Activated CD4-positive, CD25-positive, alpha-beta regulatory T cell treated with anti-CD3 and anti-CD28 coated beads, Interleukin-2, amount 50 U/mL, for 16 hours (primary cell): ENCODE data around the gene IFI16.
"Not testable (repeated sequence)": the region's sequence is repeated elsewhere in the genome, so short reads cannot be mapped to it uniquely, and the experiment has no call there.

Experiments
- DNase-seq: peaks from one replicate; pipeline ENCODE4 v3.0.0-alpha.2; 2020; ENCODE audit warnings: low read depth, low spot score

The IFI16 gene

DNA sequence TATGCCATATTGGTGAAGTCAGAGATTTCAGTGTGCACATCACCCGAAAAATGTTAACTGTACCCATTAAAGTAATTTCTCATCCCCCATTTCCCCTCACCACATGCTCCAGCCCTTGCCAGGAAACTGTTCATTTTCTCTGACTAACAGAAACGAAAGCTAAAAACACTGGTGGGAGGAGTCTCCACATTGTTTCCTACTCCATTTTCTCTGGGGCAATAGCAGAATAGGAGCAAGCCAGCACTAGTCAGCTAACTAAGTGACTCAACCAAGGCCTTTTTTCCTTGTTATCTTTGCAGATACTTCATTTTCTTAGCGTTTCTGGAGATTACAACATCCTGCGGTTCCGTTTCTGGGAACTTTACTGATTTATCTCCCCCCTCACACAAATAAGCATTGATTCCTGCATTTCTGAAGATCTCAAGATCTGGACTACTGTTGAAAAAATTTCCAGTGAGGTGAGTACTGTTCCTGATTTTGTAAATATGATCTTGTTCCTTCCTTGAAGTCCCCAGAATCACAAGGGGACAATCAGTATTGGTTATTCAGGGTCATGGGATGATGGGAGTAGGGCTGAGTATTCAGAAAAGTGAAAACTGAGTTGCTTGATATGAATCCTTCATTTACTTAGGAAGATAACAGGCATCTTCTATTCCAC is at the start of gene IFI16:
Gene IFI16, plus strand, starts transcription at position 204 of the 658 bp plus-strand sequence. CDS start 4,774 bp downstream, outside the sequence.
- peak; percentile 46 for DNase-seq

DNA sequence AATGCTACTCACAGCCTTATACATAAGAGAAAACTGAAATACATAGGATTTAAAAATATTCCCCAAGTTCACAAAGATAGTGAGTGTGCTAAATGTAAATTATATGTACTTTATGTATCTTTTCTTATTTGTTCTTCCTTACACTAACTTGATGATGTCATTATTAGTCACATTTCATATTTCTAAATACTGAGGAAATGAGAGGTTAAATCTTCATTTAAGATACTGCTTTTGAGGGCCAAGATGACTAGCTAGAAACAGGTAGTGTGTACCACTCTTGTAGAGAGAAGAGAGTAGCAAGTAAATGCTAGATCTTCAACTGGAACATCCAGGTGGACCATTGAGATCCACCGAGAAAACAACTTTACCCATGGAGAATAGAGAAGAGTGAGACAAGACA is 48.5 kb upstream of the IFI16 start:
- no peak for DNase-seq

DNA sequence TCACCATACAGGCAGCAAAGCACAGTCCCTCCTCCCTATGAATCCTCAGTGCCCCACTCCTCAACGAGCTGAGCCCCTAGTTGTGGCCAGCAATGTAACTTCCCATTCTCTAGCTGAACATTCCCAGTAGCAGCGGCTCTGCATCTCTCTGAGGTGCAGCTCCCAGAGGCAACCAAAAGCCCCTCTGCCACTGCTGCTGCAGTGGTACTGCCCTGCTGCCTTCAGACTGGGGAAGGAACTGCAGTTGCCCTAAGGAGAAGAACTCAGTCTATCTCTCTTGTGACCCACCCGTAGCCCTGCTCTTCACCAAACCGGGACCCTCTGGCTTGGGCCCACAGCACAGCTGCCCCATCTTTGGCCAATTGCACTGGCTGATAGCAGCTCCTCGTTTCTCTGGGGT is 46.7 kb upstream of the IFI16 start:
- no peak for DNase-seq

DNA sequence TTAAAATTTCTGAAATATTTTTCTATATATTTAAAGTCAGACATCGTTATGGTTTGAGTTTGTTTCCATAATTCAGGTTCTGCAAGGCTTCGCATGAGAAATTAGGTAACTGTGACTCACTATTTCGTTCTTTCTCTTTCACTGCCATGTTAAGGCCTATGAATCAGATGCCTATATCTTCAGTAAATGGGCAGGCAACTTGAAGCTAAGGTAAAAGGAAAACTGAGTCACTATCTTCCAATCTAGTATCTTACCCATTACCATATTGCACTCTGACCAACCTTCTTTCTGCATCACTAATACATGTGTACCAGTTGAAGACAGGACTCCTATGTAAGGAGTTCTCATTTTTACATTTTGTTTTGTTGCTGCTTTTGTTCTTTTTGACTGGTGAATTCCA is 40.5 kb upstream of the IFI16 start:
- DNase-seq, result no peak

DNA sequence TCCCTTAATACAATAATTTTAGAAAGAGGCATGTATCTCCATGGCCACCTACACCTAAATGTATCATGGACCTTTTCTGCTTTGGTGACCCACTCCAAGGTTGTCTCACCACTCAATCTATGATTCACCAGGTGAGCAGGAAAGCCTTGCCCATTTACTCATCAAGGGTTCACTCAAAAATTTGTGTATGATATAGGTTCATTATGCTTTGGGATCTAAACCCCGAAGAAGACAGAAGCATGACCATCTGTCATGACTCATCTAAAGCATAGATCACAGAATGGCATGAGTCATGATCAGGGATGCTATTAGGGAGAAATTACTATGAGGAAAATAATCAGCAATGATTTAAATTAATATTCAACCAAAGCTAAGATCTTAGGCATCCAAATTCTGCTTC is 39.9 kb upstream of the IFI16 start:
- no peak for DNase-seq

DNA sequence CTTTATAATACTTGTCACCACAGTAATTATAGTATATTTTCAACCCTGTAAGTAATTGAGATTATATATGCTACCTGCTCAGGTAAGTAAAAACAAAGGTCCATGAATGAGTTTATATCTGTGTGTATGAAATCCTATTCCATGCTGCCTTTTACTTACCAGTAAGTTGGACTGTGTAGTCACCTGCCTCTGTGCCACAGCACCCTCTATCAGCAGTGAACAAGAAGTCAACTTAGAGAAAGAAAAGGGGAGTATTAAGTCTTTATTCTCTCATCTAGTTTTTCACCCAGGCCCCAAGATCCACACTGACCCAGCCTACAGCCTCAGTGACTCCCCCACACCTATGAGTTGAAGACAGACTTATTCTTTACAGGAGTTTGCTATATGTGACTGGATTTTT is 36.9 kb upstream of the IFI16 start:
- DNase-seq, result no peak

DNA sequence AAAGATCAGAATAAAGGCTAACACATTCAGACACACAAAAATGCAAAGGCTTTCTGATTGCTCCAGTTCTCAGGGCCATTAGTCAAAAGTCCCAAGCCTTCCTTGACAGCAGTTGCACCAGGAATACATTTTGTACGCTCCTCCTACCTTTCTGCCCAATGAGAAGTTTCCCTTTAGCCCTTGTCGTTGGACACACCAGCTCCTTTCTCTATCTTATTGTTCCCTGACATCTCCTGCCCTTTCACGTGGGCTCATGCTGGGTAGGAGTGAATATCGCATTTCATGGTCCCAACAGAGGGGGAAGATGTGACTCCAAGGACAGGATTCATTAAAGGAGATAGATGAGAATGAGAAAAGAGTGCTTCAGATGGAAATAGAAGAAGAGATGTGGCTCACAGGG is 33.5 kb upstream of the IFI16 start:
- no peak for DNase-seq

DNA sequence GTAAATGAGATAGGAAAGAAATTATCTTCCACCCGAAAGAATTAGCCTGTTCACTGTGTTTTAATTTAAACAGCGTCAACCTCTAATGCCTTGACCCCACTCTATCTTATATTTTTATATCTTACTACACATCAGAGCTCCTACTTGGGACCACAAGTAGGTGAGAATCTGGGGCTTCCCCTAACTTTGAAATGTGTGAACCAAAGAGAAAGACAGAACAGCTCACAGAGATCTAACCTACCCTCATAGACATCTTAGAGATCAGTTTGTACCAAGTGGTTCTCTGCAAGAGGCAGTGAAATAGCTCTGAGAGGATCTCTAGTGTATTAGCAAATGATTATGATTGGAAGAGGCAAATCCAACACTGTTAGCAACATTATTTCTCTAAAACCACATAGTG is 31.0 kb upstream of the IFI16 start:
- no peak for DNase-seq

DNA sequence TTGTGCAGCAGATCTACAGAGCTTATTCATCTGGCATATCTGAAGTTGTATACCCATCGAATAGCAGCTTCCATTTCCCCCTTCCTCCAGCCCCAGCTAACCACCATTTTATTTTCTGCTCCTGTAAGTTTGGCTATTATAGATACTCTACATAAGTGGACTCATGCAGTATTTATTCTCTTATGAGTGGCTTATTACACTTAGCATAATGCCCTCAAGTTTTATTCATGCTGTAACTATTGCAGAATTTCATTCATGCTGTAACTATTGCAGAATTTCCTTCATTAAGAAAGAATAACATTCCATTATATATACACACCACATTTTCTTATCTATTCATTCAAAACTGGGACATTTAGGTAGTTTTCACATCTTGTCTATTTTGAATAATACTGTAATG is 30.5 kb upstream of the IFI16 start:
- no peak for DNase-seq

DNA sequence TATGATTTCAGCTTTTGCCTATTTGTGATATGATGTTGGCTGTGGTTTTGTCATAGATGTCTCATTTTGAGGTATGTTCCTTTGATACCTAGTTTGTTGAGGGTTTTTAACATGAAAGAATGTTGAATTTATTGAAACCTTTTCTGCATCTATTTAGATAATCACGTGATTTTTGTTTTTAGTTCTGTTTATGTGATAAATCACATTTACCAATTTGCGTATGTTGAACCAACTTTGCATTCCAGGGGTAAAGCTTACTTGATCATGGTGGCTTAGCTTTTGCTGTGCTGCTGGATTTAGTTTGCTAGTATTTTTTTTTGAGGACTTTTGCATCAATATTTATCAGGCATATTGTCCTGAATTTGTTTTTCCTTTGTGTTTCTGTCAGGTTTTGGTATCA is 26.5 kb upstream of the IFI16 start:
- DNase-seq, result no peak

DNA sequence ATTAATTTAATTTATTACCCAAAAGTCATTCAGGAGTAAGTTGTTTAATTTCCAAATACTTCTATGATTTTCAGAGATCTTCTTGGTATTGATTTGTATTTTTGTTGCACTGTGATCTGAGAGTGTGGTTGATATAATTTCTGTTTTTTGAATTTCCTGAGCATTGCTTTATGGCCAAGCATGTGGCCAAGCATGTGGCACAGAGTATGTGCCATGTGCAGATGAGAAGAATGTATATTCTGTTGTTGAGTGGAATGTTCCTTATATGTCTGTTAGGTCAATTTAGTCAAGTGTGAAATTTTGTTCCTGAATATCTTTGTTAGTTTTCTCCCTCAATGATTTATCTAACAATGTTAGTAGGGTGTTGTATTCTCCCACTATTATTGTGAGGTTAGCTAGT is 25.3 kb upstream of the IFI16 start:
- DNase-seq, result no peak

DNA sequence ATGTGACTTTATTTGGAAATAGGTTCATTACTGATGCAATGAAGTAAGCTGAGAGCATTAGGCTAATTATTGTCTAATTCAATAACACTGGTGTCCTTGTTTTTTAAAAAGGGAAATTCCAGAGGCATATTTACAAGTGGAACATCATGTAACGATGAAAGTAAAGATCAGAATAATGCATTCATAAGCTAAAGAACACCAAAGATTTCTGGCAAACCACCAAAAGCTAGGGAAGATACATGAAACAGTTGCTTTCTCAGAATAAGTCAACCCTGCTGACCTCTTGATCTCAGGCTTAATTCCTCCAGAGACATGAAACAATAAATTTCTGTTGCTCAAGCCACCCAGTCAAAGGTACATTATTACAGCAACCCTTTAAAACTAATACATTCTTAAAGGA is 20.3 kb upstream of the IFI16 start:
- DNase-seq, result no peak

DNA sequence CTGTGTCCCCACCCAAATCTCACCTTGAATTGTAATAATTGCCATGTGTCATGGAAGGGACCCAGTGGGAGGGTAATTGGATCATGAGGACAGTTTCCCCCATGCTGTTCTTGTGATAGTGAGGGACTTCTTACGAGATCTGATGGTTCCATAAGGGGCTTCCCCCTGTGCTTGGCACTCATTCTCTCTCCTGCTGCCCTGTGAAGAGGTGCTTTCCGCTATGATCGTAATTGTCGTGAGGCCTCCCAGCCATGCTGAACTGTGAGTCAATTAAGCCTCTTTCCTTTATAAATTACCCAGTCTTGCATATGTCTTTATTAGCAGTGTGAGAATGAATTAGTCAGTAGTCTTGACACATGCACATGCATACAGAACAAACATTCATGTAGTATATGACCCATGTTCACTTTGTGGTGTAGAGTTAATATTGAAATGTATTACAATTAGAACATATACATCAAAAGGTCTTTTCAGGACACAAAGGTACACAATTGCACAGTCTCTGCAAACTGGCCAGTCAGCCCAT is 16.9 kb upstream of the IFI16 start:
- DNase-seq, result no peak

DNA sequence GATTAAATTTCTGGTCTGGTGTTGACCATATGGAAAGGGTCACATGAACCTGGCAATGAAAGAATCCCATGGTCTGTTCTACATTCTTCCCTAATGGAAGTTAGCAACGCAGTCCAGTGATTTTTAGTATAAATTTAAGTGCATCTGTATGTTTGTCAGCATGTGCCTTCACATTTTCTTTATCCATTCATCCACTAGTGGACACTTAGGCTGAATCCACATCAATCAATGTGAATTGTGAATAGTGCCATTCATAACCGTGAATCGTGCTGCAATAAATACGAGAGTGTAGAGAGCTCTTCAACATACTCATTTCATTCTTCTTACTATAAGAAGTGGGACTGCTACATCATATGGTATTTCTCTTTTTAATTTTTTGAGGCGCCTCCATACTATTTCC is 12.7 kb upstream of the IFI16 start:
- DNase-seq, result no peak

DNA sequence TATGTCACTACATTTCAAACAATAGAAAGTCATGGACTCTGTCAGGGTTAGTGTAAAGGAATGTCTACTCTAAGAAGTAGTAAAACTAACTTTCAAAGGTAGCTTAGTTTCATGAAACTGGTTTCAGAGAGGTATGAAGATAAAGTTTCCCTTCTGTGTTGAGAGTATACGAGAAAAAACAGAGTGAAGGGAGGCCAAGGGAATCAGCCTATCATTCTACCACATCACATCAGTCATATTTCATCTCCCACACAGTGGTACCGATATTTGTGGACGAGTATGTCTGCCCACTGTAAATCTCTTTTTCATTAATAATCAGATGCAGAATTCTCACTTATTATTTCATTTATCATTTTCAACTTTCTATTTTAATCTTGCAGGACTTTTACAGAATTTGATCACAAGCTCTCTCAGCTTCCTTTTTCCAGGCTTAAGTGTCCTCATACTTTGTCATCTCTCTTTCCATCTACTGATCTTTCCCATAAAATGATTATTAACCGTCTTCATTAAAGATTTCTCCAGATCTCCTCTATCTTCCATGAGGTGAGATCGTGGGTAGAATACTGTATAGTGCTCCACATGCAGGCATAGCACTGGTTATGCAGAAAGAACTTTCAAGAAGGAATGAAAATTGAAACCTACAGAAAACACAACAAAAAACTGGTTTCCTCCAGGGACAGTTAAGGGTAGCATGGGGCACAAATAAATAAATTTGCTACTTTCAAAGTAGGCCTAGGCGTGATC is 11.5 kb upstream of the IFI16 start:
- no peak for DNase-seq

DNA sequence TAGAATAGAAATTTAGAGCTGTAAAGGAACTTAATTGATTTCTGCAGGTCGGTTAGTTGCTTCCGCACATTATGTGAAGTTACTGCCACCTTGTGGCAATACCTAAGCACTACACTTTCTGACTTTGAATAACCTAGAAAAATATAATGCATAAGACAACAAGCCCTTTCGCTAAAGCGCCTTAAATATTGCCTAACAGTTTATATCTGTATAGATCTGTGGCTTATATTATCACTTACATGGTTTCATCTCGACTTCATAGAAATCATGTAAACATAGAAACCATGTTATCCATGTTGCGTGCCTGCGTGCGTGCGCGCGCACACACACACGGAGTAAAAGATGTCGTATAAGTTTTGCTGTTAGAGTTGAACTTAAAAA is 10.9 kb upstream of the IFI16 start:
- DNase-seq, result no peak

DNA sequence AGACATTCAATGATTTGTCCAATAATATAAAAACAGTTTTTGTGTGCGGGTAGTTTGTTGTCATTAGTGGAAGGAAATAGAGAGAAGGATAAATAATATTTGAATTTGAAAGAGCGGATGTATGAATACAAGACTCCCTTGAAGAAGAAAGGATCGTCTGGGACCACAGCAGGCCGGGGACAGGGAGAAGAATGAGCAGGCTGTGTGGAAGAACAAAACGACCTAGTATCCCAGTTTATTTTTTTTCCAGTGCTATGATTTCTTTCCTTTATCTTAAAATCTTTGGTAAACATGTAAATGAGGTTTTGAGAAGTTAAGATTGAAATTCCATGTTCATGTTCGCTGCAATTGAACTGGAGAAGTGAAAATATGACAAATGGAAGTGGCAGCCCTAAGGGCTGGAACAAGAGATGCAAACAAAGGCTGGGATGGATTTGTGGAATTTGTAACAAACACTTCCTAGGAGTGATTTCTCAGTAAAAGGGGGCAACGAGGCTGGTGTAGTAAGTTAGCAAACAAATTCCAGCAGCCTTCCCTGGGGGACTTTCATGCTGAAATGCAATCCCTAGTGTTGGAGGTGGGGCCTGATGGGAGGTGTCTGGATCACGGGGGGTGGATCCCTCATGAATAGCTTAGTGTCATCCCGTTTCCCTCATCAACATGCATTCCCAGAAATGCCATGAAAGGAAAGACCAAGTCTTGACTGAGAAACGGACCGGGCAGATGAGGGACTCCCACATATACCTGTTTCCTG is 10.2 kb upstream of the IFI16 start:
- no peak for DNase-seq

DNA sequence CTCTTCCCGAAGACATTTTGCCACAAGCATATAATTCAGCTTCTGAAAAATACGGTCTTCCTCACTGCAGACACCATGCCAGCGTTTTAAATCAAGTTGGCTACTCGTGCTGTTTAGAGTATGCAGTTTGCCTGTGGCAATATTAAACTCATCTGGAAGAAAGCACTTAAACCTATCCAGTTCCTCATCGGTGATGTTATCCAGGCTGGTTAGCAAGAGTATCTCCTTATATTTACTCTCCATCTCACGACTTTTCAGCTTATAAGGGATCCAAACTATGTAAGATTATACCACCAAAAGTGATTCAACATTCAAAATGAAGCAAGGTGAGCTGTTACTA is 9.7 kb upstream of the IFI16 start:
- no peak for DNase-seq

DNA sequence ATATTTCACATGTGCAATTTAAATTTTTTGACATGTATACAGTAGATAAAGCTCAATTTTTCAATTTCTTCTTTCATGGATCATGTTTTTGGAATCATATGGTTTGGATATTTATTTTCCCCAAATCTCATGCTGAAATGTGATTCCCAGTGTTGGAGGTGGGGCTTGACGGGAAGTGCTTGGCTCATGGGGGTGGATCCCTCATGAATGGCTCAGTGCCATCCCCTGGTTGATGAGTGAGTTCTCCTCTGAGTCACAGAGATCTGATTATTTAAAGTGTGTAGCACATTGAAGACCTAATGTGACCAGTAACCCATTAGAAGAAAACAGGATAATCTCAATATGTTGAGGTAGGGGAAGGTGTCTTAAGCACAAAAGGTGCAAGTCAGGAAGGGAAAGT is 9.1 kb upstream of the IFI16 start:
- no peak for DNase-seq

DNA sequence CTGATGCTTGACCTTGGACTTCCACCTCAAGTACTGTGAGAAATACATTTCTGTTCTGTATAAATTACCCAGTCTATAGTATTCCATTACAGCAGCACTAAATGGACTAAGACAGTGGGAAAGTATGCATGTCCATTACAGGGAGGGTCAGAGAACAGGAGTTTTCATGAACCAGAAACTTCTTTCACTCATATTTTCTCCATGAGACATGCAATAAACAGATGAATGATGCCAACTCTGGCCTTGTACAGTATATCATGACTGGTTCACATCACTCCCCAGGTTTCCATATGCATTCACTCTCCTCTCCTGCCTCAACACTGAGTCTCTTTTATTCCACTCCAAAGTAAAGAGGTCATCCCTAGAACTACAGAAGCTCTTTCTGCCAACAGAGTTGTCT is 4.5 kb upstream of the IFI16 start:
- no peak for DNase-seq

DNA sequence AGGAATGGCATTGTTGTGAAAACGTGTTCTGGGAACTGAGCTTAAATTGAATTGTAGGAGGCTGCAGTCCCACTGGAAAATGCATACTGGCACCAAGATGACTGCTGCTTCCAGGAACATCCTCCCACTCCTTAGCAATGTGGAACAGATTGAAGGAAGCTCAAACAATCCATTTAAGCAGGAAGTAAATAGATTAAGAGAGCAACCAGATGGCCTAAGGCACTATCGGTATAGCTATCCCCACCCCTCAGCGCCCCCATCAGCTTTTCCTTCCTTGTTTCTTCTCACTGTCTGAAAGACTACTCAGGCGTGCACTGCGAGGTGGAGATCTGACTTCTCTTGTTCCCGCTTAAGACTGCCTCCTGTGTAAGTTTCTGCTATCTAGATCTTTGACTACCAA is 4.0 kb upstream of the IFI16 start:
- DNase-seq, result no peak

DNA sequence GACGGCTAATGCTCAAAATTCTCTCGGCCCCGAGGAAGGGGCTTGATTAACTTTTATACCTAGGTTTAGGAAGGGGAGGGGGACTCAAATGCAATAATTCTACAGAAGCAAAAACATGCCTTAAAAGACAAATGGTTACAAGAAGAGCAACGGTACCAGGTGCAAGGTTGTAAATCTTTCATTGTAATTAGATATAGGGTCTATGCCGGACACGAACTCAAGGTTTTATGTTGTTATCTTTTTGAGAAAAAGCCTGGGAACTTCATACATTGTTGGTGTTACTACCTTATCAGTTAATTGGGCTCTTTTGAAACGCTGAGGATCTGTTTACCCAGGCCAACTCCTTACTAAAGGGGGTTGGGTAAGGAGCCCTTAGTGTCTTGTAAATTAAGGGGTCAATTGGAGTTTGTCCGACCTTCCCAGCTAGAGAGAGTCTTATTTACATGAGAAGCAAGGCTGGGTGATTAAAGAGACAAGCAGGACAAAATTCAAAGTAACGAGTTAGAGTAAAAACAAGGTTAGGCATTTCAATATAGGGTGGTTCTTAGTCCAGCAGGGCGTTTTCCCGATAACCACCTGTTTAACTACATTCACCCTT is 3.4 kb upstream of the IFI16 start:
- not testable (repeated sequence) for DNase-seq
